AG09319 (cell line): ENCODE measurements around the gene B3GAT1.

Experiments used
- DNase-seq: peaks from one replicate; pipeline ENCODE4 v3.0.0-alpha.2; 2010; ENCODE audit warnings: low read depth; ENCODE audit errors: extremely low read depth
- CTCF ChIP-seq: IDR thresholded peaks from 2 replicates; pipeline ENCODE4 v1.5.1; 2011; ENCODE audit warnings: low read depth, mild to moderate bottlenecking, inconsistent platforms, low read length, moderate library complexity

Gene B3GAT1

GRCh38 chr11:134429106-134429505, 17.1 kb upstream of the B3GAT1 start:
- no peak for DNase-seq
- TF ChIP-seq CTCF: no peak

- TF ChIP-seq CTCF: no peak
- no peak for DNase-seq
Measured at GRCh38 chr11:134425816-134426536, 13.9 kb upstream of the B3GAT1 start.

GRCh38 chr11:134425413-134425812, 13.4 kb upstream of the B3GAT1 start:
- TF ChIP-seq CTCF: no peak

GRCh38 chr11:134423106-134423505, 11.1 kb upstream of the B3GAT1 start:
- no peak for DNase-seq
- no peak for TF ChIP-seq CTCF

More at GRCh38 chr11:134425413-134425812, 13.4 kb upstream of the B3GAT1 start:
- no peak for DNase-seq

DNA sequence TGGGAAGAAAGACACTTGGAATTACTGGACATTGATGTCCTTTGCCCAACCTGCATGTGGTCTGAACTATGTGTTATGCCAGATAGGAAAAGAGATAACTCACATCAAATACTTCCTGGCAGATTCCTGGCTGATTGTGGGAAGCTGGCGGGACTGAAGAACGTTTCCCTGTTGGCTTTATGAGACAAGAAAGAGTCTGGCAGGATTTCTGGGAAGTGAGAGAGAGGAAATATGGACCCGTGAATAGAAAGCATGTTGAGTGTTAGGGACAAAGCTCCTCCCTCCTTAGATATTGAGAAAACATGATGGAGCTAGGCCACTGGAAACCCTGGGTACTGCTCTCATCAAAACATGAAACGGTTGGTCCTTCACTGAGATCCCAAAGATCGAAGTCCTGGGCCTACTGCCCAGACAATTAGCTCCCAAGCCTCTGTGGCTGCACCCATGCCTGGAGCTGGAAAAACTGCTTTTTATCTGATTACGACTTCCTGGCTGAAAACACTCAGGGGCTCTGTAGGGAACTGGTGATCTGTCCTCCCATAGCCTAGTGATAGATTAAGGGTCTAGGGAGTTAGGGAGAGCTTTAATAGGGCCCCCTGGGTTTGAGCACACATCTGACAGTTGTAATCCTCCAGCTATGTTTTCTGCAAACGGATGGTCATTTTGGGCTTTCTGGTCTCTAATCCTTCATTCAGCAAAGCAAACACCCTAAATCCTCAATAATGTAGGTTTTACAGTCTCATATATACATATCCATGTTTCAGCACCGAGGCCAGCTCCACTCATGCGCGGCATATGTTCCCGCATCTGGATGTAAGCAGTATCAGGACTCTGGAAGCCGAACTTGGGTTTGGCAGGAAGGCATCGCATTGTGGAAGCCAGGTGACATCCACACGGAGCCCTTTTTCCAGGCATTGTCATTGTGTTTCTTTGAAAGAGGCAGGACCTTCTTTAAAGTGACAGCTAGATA, 6.1 kb upstream of the B3GAT1 start:
- no peak for TF ChIP-seq CTCF
- DNase-seq: no peak

DNA sequence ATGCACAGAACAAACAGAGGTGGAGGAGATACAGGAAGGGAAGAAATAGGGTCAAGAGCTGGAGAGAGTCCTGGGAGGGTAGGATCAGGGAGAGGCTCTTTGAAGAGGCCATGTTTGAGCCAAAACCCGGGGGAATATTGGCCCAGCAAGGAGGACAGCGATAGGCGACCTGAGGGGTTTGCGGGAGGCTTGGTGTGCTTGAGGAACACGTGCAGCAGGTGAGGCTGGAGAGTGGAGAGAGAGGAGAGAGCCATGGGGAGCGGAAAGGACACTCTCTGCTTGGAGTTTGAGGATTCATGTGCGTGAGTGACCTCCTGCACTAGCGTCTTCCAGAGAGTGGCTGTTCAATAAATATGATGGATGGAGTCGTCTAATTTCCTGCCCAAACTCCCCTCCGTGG, 4.7 kb upstream of the B3GAT1 start:
- DNase-seq: no peak
- TF ChIP-seq CTCF: no peak
